Mesothelial cell of epicardium (in vitro differentiated cells): ENCODE results near the gene RASSF10. TPM values are rescaled to one million over a fixed set of nuclear protein-coding genes. Genes with fewer than 3 reads are reported as not detected.

Experiments used
- DNase-seq, 2 experiments: peaks; one replicate each; pipeline ENCODE4 v3.0.0; 2021; ENCODE audit warnings: low spot score in 2 of 2; ENCODE audit not compliant: unreplicated experiment in 2 of 2
- H3K27ac Mint-ChIP-seq: 2 replicates; pipeline ENCODE4 v1.8.0; 2021; ENCODE audit warnings: mixed read lengths
- H3K27me3 Mint-ChIP-seq: 2 replicates; pipeline ENCODE4 v1.8.0; 2021; ENCODE audit warnings: low read depth, mixed read lengths
- H3K36me3 Mint-ChIP-seq: 2 replicates; pipeline ENCODE4 v1.8.0; 2021; ENCODE audit warnings: mixed read lengths
- H3K4me1 Mint-ChIP-seq: 2 replicates; pipeline ENCODE4 v1.8.0; 2021; ENCODE audit warnings: mixed read lengths
- H3K4me3 Mint-ChIP-seq: 2 replicates; pipeline ENCODE4 v1.8.0; 2021; ENCODE audit warnings: mild to moderate bottlenecking, moderate library complexity, mixed read lengths
- H3K9me3 Mint-ChIP-seq: 2 replicates; pipeline ENCODE4 v1.8.0; 2021; ENCODE audit warnings: mixed read lengths
- CTCF ChIP-seq: fragments of 200-600 bp; sonication (generic); IDR thresholded peaks from one replicate; pipeline ENCODE4 v1.5.0; 2021; ENCODE audit warnings: antibody characterized with exemption; ENCODE audit not compliant: unreplicated experiment
- total RNA-seq: library from RNA; stranded (reverse); gene quantifications from 3 replicates; pipeline ENCODE4 v1.2.1, GENCODE V29; 2021

The RASSF10 gene
- total RNA-seq, 1 donor from 2014 or later = 0.09 TPM

- no peak for DNase-seq
Measured at GRCh38 chr11:13051257-13051656, 42.1 kb downstream of the RASSF10 start.

GRCh38 chr11:13052130-13052571, 43.0 kb downstream of the RASSF10 start:
- H3K36me3 Mint-ChIP-seq = no peaks in the 10 kb centered on the region
- DNase-seq = no peak
- peaks cover 10% of the 10 kb centered on the region for H3K9me3 Mint-ChIP-seq
- TF ChIP-seq CTCF = no peak
- no peak overlapping the region for H3K27ac Mint-ChIP-seq
- no peak overlapping the region for H3K4me3 Mint-ChIP-seq
- H3K4me1 Mint-ChIP-seq = peaks cover 4% of the 10 kb centered on the region
- H3K27me3 Mint-ChIP-seq = no peaks in the 10 kb centered on the region

More at GRCh38 chr11:13051257-13051656, 42.1 kb downstream of the RASSF10 start:
- Mint-ChIP-seq H3K9me3 (peaks cover 10% of the 10 kb centered on the region), H3K4me3 (no peak overlapping the region), H3K27ac (no peak overlapping the region), H3K36me3 (no peaks in the 10 kb centered on the region), H3K27me3 (no peaks in the 10 kb centered on the region), H3K4me1 (peaks cover 4% of the 10 kb centered on the region)
- TF ChIP-seq CTCF = no peak

GRCh38 chr11:13053255-13053917, 44.3 kb downstream of the RASSF10 start:
- H3K9me3 Mint-ChIP-seq = peaks cover 10% of the 10 kb centered on the region
- no peaks in the 10 kb centered on the region for H3K36me3 Mint-ChIP-seq
- no peak overlapping the region for H3K27ac Mint-ChIP-seq
- DNase-seq = no peak
- H3K4me1 Mint-ChIP-seq = peaks cover 4% of the 10 kb centered on the region
- no peak for TF ChIP-seq CTCF
- no peaks in the 10 kb centered on the region for H3K27me3 Mint-ChIP-seq
- no peak overlapping the region for H3K4me3 Mint-ChIP-seq

GRCh38 chr11:13054278-13054677, 45.2 kb downstream of the RASSF10 start:
- no peak overlapping the region for H3K4me3 Mint-ChIP-seq
- peaks cover 4% of the 10 kb centered on the region for H3K4me1 Mint-ChIP-seq
- H3K9me3 Mint-ChIP-seq = peaks cover 13% of the 10 kb centered on the region
- no peak for DNase-seq
- no peak overlapping the region for H3K27ac Mint-ChIP-seq
- H3K27me3 Mint-ChIP-seq = no peaks in the 10 kb centered on the region
- no peak for TF ChIP-seq CTCF
- no peaks in the 10 kb centered on the region for H3K36me3 Mint-ChIP-seq

- H3K27ac Mint-ChIP-seq = no peak overlapping the region
- DNase-seq = no peak
- no peak for TF ChIP-seq CTCF
- H3K4me1 Mint-ChIP-seq = peaks cover 4% of the 10 kb centered on the region
- no peaks in the 10 kb centered on the region for H3K36me3 Mint-ChIP-seq
- H3K27me3 Mint-ChIP-seq = no peaks in the 10 kb centered on the region
- peaks cover 4% of the 10 kb centered on the region for H3K9me3 Mint-ChIP-seq
- no peak overlapping the region for H3K4me3 Mint-ChIP-seq
Measured at GRCh38 chr11:13055200-13055599, 46.1 kb downstream of the RASSF10 start.
